ENCODE results near the gene DGKZ.
"Not testable (repeated sequence)": the region's sequence is repeated elsewhere in the genome, so short reads cannot be mapped to it uniquely, and the experiment has no call there.

DGKZ gene

GRCh38 chr11:46346886-46347636 is at the start of gene DGKZ:
Gene DGKZ (plus strand): TSS chr11:46347463. CDS start chr11:46347660, 197 bp downstream.
- peak; percentile 92 to 93 for DNase-seq

GRCh38 chr11:46298699-46299433 is 48.4 kb upstream of the DGKZ start:
- DNase-seq: no peak

GRCh38 chr11:46299451-46299961 is 47.8 kb upstream of the DGKZ start:
- no peak for DNase-seq

GRCh38 chr11:46300270-46300669 is 47.0 kb upstream of the DGKZ start:
- no peak for DNase-seq

- DNase-seq: peak in 1 of 2 donors; percentile 26
These were observed 44.4 kb upstream of the DGKZ start for GRCh38 chr11:46302866-46303265.

GRCh38 chr11:46304036-46304435 is 43.2 kb upstream of the DGKZ start:
- DNase-seq: not testable (repeated sequence)

GRCh38 chr11:46304605-46305179 is 42.6 kb upstream of the DGKZ start:
- no peak for DNase-seq

GRCh38 chr11:46305295-46305694 is 42.0 kb upstream of the DGKZ start:
- DNase-seq: peak; percentile 31 to 44

- no peak for DNase-seq
These were observed 40.9 kb upstream of the DGKZ start for GRCh38 chr11:46306296-46306853.

- no peak for DNase-seq
These were observed 39.9 kb upstream of the DGKZ start for GRCh38 chr11:46307369-46307768.

GRCh38 chr11:46307785-46308341 is 39.4 kb upstream of the DGKZ start:
- no peak for DNase-seq

- DNase-seq: peak; percentile 59 to 60
These were observed 38.4 kb upstream of the DGKZ start for GRCh38 chr11:46308631-46309419.

- DNase-seq: peak in 1 of 2 donors; percentile 32
These were observed 37.4 kb upstream of the DGKZ start for GRCh38 chr11:46309814-46310259.

GRCh38 chr11:46315033-46315738 is 32.1 kb upstream of the DGKZ start:
- DNase-seq: peak; percentile 68 to 79

- DNase-seq: no peak
These were observed 31.3 kb upstream of the DGKZ start for GRCh38 chr11:46315783-46316563.

- no peak for DNase-seq
These were observed 28.2 kb upstream of the DGKZ start for GRCh38 chr11:46319074-46319453.

- no peak for DNase-seq
These were observed 25.5 kb upstream of the DGKZ start for GRCh38 chr11:46321757-46322156.

- no peak for DNase-seq
These were observed 24.5 kb upstream of the DGKZ start for GRCh38 chr11:46322759-46323158.

GRCh38 chr11:46326813-46327416 is 20.3 kb upstream of the DGKZ start:
- no peak for DNase-seq

- no peak for DNase-seq
These were observed 19.4 kb upstream of the DGKZ start for GRCh38 chr11:46327829-46328228.
